GM12878 (cell line): Measurements from ENCODE around the gene TCF12. TPM values are rescaled to one million over a fixed set of nuclear protein-coding genes. Genes with fewer than 3 reads are reported as not detected.

Experiments
- ATAC-seq: fragments of 200-7000 bp; cut with Tn5 transposase; 3 replicates; pipeline ENCODE4 v1.9.1; 2020; ENCODE audit warnings: mild to moderate bottlenecking, moderate library complexity
- BruUV-seq: library from RNA; stranded (reverse); fragments of 400-500 nt; replicated peaks from 2 replicates; lab custom pipeline; 2021; lab: Mats Ljungman, UMichigan
- CTCF ChIA-PET: fragments of 300-600 bp; sonication (Branson Sonifier 250); formaldehyde crosslinking; extraction: SDS; loops from one replicate; lab custom pipeline; 2021; ENCODE audit warnings: inconsistent platforms; lab: Yijun Ruan, JAX
- POLR2A ChIA-PET: fragments of 350-600 bp; formaldehyde crosslinking; extraction: SDS; loops from one replicate; lab custom pipeline; 2021; ENCODE audit warnings: inconsistent platforms; lab: Charles Lee
- RAD21 ChIA-PET: fragments of 300-600 bp; sonication (Branson Sonifier 250); formaldehyde crosslinking; loops from one replicate; lab custom pipeline; 2023; ENCODE audit warnings: antibody characterized with exemption; ENCODE audit not compliant: unreplicated experiment; lab: Charles Lee
- SMC1A ChIA-PET: fragments of 300-600 bp; sonication (Branson Sonifier 250); formaldehyde crosslinking; loops from one replicate; lab custom pipeline; 2023; ENCODE audit not compliant: unreplicated experiment, uncharacterized antibody; lab: Charles Lee
- DNase-seq: peaks from one replicate; pipeline ENCODE4 v3.0.0-alpha.2; 2011; ENCODE audit warnings: low read depth, low spot score
- FAIRE-seq: peaks from 3 replicates; lab custom pipeline; 2011; peaks lifted over from hg19 to GRCh38; lab: Jason Lieb, UNC
- H2AFZ ChIP-seq: 2 replicates; pipeline ENCODE4 v1.6.0; 2011; ENCODE audit warnings: low read depth, low read length, control low read depth; ENCODE audit not compliant: control insufficient read depth
- H3K27ac ChIP-seq: 2 replicates; pipeline ENCODE4 v1.5.1; 2011; ENCODE audit warnings: control low read depth; ENCODE audit not compliant: control insufficient read depth, insufficient read depth
- H3K27me3 ChIP-seq, 2 experiments: replicated peaks in 1 of 2; 2 replicates each; pipeline versions ENCODE4 v1.6.0 to v1.6.1; 2011; ENCODE audit warnings: low read length in 1 of 2; ENCODE audit not compliant: control insufficient read depth in 2 of 2, insufficient read depth in 2 of 2
- H3K36me3 ChIP-seq, 2 experiments: 2 replicates each; pipeline ENCODE4 v1.5.1; 2011; ENCODE audit warnings: low read length in 1 of 2; ENCODE audit not compliant: control insufficient read depth in 2 of 2, insufficient read depth in 2 of 2
- H3K4me1 ChIP-seq: 2 replicates; pipeline ENCODE4 v1.6.1; 2011; ENCODE audit warnings: mild to moderate bottlenecking, low read length, moderate library complexity, mixed read lengths; ENCODE audit not compliant: control insufficient read depth, insufficient read depth
- H3K4me2 ChIP-seq: 2 replicates; pipeline ENCODE4 v1.6.0; 2011; ENCODE audit warnings: control low read depth; ENCODE audit not compliant: control insufficient read depth, insufficient read depth
- H3K4me3 ChIP-seq: fragments of 200-600 bp; sonication (generic); 2 replicates; pipeline ENCODE4 v1.5.1; 2016
- H3K79me2 ChIP-seq: 2 replicates; pipeline ENCODE4 v1.6.0; 2011; ENCODE audit warnings: low read length; ENCODE audit not compliant: control insufficient read depth, insufficient read depth
- H3K9ac ChIP-seq: 2 replicates; pipeline ENCODE4 v1.8.0; 2011; ENCODE audit warnings: low read length, control low read depth, mixed read lengths; ENCODE audit not compliant: control insufficient read depth, insufficient read depth
- H3K9me3 ChIP-seq: replicated peaks from 3 replicates; pipeline ENCODE4 v1.5.1; 2011; ENCODE audit warnings: mild to moderate bottlenecking, low read length; ENCODE audit not compliant: control insufficient read depth, insufficient read depth
- H4K20me1 ChIP-seq: 2 replicates; pipeline ENCODE4 v1.6.0; 2011; ENCODE audit not compliant: control insufficient read depth, insufficient read depth
- BHLHE40 ChIP-seq, 2 experiments: fragments of 450-650 bp in 1 of 2; IDR thresholded peaks; 2 replicates each; pipeline ENCODE4 v1.6.1; 2011 to 2017; ENCODE audit warnings: low read depth in 2 of 2, borderline replicate concordance in 1 of 2, improper control_type of control experiment in 1 of 2, low read length in 1 of 2, mild to moderate bottlenecking in 1 of 2
- CHD1 ChIP-seq: IDR thresholded peaks from 2 replicates; pipeline ENCODE4 v1.6.1; 2012; ENCODE audit warnings: low read depth, low read length, improper control_type of control experiment
- ESRRA ChIP-seq: IDR thresholded peaks from 2 replicates; pipeline ENCODE4 v1.6.1; 2012; ENCODE audit warnings: mild to moderate bottlenecking, low read length, improper control_type of control experiment
- MTA2 ChIP-seq: fragments of 450-650 bp; IDR thresholded peaks from 2 replicates; pipeline ENCODE4 v1.6.1; 2016; ENCODE audit warnings: low read depth, mild to moderate bottlenecking, moderate library complexity
- NBN ChIP-seq: fragments of 450-650 bp; IDR thresholded peaks from 2 replicates; pipeline ENCODE4 v1.6.1; 2016
- SRF ChIP-seq, 2 experiments: IDR thresholded peaks; 2 replicates each; pipeline ENCODE4 v1.6.1; 2011; ENCODE audit warnings: low read depth in 2 of 2, low read length in 2 of 2, mild to moderate bottlenecking in 1 of 2, moderate library complexity in 1 of 2
- ZNF217 ChIP-seq: fragments of 450-650 bp; IDR thresholded peaks from 2 replicates; pipeline ENCODE4 v1.6.1; 2017; ENCODE audit warnings: antibody characterized with exemption, mild to moderate bottlenecking
- WGBS: methylation state at CpG from one replicate; pipeline ENCODE4 v1.1.6; 2016; ENCODE audit warnings: low lambda C conversion rate; ENCODE audit not compliant: insufficient replicate concordance, insufficient coverage; ENCODE audit errors: missing lambda C conversion rate; 5-methylcytosine and 5-hydroxymethylcytosine counted together
- in situ Hi-C: fragments of 300-500 bp; cut with MboI; formaldehyde crosslinking; loops from 9 replicates; pipeline ENCODE4 v1.14.3; 2018; ENCODE audit warnings: mixed read lengths
- intact Hi-C: fragments of 100-400 bp; cut with micrococcal nuclease; formaldehyde crosslinking; loops from one replicate; pipeline ENCODE4 v1.14.2; 2022; ENCODE audit not compliant: unreplicated experiment
- polyA plus RNA-seq, 11 experiments: library from polyadenylated mRNA; depleted of rRNA in 4 of 11; unstranded in 6 of 11; stranded (reverse) in 5 of 11; fragments of >200 nt; fragmentation: Nextera tagmentation in 4 of 11; fragmentation: Illumina TruSeq in 1 of 11; extraction: Ambion mirVana in 4 of 11; extraction: Trizol in 1 of 11; gene quantifications; 1 replicate in 1 of 11; 2 replicates in 10 of 11; pipeline versions ENCODE4 v1.2.1 to v1.2.3, GENCODE V29; 2011 to 2016; ENCODE audit warnings: inconsistent platforms in 2 of 11, missing spikeins in 2 of 11, low read depth in 1 of 11
- total RNA-seq, 4 experiments: library from RNA; depleted of rRNA in 3 of 4; stranded (reverse); fragments of >200 nt in 3 of 4; fragmentation: Illumina TruSeq in 1 of 4; extraction: Trizol in 1 of 4; gene quantifications; 2 replicates each; pipeline versions ENCODE4 v1.2.1 to v1.2.3, GENCODE V29; 2013 to 2021
- TF ChIP-seq, protein P1 (sequence below): fragments of 450-650 bp; IDR thresholded peaks from 2 replicates; pipeline ENCODE4 v1.6.1; 2017; ENCODE audit warnings: antibody characterized with exemption, mild to moderate bottlenecking, moderate library complexity

TCF12 gene
- total and polyA plus RNA-seq, 10 of the 15 experiments (the other 5 are each of a cell fraction or from before 2014, with no cell fraction given): 8.2 to 70.9 (median 49.5) TPM

DNA sequence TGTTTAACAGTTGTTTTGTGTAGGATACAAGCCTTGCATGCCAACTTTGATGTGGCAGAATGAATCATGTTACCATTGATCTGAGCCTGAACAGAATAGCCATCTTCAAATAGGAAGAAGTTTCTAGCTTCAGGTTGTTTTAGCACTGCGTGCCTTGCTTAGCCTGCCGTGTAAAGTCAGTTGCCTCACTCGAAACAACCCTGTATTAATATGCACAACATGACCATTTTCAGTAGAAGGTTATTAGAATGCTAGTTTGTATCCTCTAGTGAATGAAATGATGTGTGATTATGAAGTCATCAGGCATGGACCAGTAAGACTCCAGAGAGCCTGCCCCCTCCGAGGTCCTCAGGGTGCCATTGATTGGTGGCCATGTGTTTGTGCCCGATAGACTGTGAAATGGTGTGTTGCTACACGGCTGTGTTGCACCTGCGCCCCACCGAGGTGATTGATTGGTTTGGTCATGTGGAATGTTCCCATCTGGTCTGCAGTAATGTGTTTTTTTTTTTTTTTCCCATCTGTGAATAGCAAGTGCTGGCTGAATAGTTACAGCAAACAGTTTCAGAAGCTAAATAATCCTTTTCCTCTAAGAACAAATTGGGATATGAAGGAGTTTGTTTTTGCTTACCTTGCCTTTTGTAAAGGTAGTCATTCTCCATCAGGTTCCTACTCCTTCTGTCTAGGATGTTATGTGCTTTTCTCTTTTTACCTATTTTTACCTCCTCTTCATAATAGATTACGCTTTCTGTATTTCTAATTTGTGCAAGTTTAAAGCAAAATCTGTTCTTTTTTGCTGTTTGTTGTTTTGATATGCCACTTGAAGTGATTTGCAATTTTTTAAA lies 214.9 kb downstream of the TCF12 start (continued):
- TF ChIP-seq, protein P1, sequence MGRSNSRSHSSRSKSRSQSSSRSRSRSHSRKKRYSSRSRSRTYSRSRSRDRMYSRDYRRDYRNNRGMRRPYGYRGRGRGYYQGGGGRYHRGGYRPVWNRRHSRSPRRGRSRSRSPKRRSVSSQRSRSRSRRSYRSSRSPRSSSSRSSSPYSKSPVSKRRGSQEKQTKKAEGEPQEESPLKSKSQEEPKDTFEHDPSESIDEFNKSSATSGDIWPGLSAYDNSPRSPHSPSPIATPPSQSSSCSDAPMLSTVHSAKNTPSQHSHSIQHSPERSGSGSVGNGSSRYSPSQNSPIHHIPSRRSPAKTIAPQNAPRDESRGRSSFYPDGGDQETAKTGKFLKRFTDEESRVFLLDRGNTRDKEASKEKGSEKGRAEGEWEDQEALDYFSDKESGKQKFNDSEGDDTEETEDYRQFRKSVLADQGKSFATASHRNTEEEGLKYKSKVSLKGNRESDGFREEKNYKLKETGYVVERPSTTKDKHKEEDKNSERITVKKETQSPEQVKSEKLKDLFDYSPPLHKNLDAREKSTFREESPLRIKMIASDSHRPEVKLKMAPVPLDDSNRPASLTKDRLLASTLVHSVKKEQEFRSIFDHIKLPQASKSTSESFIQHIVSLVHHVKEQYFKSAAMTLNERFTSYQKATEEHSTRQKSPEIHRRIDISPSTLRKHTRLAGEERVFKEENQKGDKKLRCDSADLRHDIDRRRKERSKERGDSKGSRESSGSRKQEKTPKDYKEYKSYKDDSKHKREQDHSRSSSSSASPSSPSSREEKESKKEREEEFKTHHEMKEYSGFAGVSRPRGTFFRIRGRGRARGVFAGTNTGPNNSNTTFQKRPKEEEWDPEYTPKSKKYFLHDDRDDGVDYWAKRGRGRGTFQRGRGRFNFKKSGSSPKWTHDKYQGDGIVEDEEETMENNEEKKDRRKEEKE: no peak
- no peak for TF ChIP-seq NBN
- no peak for TF ChIP-seq SRF (IDR thresholded peaks at IDR 0.05; ENCODE audit: low read depth in 2 of 2, low read length in 2 of 2)

DNA sequence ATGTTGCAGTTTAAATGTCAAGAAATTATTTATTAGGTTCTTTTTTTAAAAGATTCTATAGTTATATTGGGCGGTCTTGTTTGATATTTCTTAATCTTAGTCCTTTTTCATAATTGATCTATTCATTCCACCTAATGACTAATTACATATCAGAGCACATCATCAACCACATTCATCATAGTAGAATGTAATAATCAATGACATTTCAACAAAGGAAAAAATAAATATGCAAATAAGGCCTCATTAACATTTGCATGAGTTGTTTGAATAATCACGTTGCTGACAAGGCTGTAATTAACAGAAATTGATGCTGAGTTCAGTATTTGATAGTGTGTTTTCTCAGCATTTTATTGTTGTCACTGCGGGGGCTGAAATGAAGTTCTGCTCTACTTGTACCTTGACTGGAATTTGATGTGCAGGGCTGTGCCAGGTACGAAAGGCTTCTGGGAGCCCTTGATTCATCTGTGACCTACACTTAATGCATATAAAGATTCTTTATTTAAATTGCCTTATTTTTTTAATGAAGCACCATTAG lies 215.7 kb downstream of the TCF12 start:
- Histone ChIP-seq H3K36me3 (no peaks in the 10 kb centered on the region), H3K9ac (no peak overlapping the region), H2AFZ (no peak overlapping the region), H3K4me3 (no peak overlapping the region), H3K27me3 (no peaks in the 10 kb centered on the region), H4K20me1 (no peaks in the 10 kb centered on the region), H3K4me1 (peaks cover 7% of the 10 kb centered on the region), H3K4me2 (no peak overlapping the region), H3K79me2 (no peaks in the 10 kb centered on the region; the same call in 1 of the 2 replicates), H3K9me3 (no peaks in the 10 kb centered on the region), H3K27ac (no peak overlapping the region)
- FAIRE-seq: no peak
- intact Hi-C loops (loop anchor here (10.0 kb wide), 1 partner anchor 119 kb away; no protein-coding TSS in a partner anchor), in situ Hi-C loops (no loop called here)
- ChIA-PET CTCF (interaction anchor here (1.0 to 2.5 kb wide), 7 partner anchors 11 to 214 kb away, joined by 3 to 39 read pairs (median 6); no protein-coding TSS in a partner anchor), RAD21 (no interaction called here), SMC1A (interaction anchor here (0.9 to 2.7 kb wide), 7 partner anchors 8 to 312 kb away, joined by 3 to 9 read pairs (median 3); no protein-coding TSS in a partner anchor), POLR2A (no interaction called here)
- no TSS peak for BruUV-seq
- no peak for ATAC-seq
- DNase-seq: no peak
- 93% methylated on average over 4 of the region's 4 CpGs for WGBS
- TF ChIP-seq ESRRA (no peak), CHD1 (no peak), ZNF217 (no peak), MTA2 (no peak), BHLHE40 (IDR thresholded peaks at IDR 0.05; ENCODE audit: borderline replicate concordance in 1 of 2, low read depth in 2 of 2, low read length in 1 of 2) (no peak)
